ENCODE results near the gene LRIG3.

GRCh38 chr12:58905422-58905821 lies 14.9 kb downstream of the LRIG3 start:
- no peak for TF ChIP-seq SMC3 (conservative IDR thresholded peaks at IDR 0.05; ENCODE audit: poor library complexity)
- no peak for TF ChIP-seq CTCF (IDR thresholded peaks at IDR 0.05; ENCODE audit: poor library complexity, severe bottlenecking)
- no peak for TF ChIP-seq EP300 (conservative IDR thresholded peaks at IDR 0.05; ENCODE audit: poor library complexity, severe bottlenecking)
- no peak for TF ChIP-seq POLR2AphosphoS5 (IDR thresholded peaks at IDR 0.05)
- no peak for TF ChIP-seq EZH2 (IDR thresholded peaks at IDR 0.05; ENCODE audit: borderline replicate concordance, insufficient read depth, low read length, poor library complexity, severe bottlenecking)
- no peak for TF ChIP-seq TAF1 (IDR thresholded peaks at IDR 0.05; ENCODE audit: low read depth)
- TF ChIP-seq REST (IDR thresholded peaks at IDR 0.05; ENCODE audit: borderline replicate concordance), result no peak
- TF ChIP-seq RAD21 (conservative IDR thresholded peaks at IDR 0.05), result no peak
- TF ChIP-seq MXI1 (conservative IDR thresholded peaks at IDR 0.05; ENCODE audit: poor library complexity, severe bottlenecking), result no peak
